Stimulated activated CD8-positive, alpha-beta memory T cell treated with anti-CD3 and anti-CD28 coated beads, Interleukin-12 subunit alpha, Interleukin-12 subunit beta, amount 100 ng/mL, for 4 hours (primary cell): ENCODE measurements around the gene MFAP2.

Source experiments
- DNase-seq: peaks from one replicate; pipeline ENCODE4 v3.0.0-alpha.2; 2020; ENCODE audit warnings: low read depth

Gene MFAP2

DNA sequence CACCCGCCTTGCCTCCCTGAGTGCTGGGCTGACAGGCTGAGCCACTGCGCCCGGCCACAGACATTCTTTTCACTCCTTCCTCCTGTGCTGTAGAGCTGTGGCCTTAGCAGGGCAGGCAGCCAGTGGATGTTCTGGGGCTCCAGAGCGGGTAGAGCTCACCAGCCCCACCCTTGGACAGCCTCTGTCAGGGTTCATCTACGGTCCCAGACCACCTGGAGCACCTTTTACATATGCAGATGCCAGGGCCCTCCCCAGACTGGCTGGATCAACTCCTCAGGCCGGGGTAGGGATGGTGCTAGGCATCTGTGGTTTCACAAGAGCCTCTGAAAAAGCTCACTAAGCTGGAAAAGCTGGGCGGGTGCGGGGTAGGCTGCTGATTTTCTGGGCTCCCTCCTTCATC lies 26.7 kb upstream of the MFAP2 start:
- no peak for DNase-seq

DNA sequence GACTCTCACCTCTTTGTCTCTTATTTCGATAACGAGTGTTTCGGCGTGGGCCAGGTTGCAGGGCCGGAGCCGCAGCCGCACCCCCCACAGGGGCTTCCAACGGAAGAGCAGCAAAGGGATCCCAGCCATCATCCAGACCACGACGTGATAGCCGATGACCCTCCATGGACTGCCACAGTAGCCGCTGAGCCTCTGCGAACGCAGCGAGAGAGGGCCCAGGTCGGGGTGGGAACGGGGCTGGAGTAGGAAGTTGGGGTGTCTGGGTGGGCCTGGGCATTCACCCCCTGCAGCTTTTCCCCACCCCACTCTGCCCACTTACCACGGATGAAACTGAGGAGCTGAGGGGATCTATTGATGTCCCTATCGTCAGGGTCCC lies 24.9 kb upstream of the MFAP2 start:
- no peak for DNase-seq

DNA sequence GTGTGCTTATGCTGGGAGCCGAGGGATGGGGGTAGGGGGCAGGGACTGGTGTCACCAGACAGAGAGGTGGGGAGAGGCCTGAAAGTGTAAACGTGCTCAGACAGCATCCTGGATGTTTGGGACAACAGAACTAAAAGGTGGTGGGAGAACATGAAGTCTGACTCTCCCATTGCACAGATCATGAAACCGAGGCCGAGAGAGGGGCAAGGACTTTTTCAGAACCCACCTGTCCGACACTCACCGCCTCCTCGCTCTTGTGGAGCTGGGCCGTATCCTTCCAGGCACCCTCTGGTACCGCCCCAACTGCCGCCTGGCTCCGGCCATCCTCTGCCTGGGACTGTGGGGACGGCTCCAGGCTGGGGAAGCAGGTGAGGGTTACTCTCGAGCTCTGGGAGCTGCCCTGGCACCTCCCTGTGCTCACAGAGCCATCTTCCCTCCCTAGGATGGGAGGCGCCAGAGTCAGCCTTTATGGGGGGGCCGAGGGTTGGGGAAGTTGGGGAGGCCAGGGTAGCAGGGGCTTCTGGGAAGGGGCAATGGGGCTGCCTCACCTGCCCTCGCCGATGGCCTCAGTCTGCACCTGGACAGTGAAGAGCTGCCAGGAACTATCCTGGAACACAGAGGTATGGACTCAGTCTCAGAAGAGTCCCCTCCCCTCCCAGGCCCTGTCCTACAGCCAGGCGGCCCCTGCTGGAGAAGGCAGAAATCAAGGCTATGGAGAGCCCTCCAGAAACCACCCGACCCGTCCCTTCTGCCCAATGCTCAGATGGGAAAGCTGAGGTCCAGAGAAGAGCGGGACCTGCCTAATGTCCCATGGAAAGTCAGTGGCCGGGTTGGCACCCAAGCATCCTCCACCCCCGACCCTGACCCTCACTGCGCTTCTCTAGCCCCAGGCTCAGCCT lies 24.3 kb upstream of the MFAP2 start:
- DNase-seq = no peak

DNA sequence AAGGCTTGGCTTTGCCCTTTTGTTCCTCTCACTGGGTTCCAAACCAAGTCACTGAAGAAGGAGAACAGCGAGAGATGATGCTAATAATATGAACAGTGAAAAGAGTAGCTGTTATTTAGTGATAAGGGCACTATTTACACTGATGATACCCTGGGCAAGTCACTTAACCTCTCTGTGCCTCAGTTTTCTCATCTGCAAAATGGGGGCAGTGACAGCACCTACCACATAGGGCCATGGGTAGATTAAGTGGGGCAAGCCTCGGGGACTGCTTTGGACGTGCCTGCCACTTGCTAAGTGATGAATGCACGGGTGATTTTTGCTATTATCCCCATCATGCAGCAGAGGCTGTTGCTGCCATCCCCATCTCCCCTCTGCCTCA lies 22.1 kb upstream of the MFAP2 start:
- no peak for DNase-seq

DNA sequence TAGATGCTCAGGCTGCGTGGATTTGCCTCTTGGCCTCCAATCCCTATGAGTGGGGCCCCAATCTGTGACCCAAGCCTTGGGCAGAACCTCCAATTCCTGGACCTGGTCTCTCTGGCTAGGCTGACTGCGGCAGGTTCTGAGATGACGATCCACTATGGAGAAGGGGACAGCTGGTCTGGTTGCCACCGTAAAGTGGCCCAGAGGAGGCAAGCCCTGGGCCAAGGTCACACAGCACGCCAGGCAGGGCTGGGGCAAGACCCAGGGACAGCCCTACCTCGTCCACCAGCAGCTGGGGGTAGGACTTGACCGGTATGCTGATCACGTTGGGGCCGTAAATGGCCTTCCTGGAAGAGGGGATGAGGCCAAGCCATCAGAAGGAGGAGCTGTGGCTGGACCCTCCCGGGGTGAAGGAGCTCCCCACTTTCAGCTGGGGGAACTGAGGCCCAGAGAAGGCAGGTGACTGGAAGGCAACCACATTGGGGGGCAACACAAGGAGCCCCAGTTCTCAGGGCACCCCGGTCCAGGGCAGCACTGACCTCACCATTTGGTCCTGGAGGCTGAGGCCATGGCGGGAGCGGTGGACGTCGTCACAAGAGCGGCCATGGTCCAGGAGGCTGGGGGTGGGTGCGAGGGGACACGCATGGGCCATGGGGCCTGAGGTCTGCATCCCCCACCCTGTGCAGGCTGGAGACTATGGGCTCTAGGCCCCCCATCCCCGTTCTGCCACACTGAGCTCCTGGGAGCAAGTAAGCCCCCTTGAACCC lies 21.5 kb upstream of the MFAP2 start:
- no peak for DNase-seq

DNA sequence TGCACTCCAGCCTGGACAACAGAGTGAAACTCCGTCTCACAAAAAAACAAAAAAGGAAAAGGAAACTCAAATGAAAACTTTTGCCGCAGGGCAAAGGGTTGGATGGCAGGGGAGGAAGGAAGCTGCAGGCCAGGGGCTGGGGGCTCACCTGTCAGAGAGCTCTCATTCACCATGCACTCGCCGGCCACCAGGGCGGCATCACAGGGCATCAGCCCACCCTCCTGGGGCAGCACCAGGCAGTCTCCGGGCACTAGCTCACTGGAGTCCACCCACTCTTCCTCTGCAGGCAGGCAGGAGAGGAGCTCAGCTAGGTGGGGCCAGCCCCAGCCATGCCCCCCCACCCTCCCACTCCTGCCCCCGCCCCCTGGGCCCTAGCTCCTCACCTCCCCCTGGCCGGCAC lies 19.4 kb upstream of the MFAP2 start:
- DNase-seq = no peak

DNA sequence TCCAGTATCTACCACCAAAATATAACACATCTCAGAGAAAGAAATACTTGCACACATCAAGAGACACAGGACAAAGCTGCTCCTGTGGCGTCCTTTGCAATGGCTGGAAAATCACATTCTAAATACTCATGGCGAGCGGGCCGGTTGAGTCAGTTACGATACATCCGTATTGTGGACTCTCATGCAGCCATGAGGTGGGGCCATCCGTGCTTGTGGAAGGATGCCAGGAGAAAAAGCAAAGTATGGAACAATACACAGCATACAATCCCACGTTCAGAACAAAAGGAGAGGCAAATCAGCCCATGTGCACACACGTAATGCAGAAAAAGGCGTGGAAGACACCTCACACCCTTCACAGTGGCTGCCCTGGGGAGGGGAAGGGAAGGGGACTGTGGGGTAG lies 18.2 kb upstream of the MFAP2 start:
- no peak for DNase-seq

DNA sequence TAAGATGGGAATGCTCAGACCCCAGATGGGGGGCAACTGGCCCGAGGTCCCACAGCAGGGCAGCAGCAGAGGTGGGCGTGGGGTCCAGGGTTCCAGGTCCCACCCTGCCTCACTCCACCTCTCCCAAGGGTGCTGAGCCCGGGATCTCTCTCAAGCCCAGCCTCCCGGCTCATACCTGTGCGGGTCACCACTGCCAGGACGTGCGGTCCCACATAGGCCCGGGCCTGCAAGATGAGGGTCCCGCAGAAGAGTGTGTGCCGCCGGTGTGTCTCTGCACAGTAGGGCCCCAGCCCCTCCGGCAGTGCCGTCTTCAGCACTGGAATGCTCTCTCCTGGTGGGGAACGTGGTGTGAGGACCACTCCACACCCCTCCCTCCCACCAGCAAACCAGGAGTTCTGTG lies 16.4 kb upstream of the MFAP2 start:
- no peak for DNase-seq

DNA sequence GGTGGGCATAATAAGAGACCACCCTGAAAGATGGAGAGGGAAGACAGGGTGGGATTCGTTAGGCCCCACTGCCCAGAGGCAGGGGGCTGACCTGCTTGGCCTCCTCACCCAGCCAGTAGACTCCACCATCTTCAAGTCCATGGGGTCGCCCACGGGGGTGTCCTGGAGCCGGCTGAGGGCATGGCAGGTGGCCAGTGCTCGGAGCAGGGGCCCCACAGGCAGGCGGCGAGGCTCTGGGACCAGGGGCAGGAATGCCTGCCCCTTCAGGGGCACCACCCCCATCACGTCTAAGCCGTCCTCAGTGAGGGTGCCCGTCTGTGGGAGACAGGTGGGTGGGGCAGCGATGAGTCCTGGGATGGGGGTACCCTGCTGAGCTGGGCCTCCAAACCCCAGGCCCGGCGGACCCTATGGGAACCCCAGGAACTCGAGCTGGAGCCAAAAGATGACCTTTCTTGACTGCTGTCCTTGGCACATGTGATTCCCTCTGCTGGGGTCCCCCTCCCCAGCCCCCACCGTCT lies 13.2 kb upstream of the MFAP2 start:
- DNase-seq = no peak

DNA sequence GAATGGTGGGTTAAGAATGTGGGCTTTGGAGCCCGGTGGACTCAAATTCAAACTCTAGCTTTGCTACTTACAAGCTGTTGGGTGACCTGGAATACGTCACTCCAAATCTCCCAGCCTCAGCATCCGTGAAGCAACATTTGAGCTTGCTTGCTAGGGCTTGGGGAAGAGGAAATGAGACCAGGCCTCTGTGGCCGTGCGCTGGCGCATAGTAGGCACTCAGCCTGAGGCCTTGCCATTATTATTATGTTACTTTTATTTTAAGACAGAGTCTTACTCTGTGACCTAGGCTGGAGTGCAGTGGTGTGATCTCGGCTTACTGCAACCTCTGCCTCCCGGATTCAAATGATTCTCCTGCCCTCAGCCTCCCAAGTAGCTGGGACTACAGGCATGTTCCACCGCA lies 12.3 kb upstream of the MFAP2 start:
- no peak for DNase-seq

DNA sequence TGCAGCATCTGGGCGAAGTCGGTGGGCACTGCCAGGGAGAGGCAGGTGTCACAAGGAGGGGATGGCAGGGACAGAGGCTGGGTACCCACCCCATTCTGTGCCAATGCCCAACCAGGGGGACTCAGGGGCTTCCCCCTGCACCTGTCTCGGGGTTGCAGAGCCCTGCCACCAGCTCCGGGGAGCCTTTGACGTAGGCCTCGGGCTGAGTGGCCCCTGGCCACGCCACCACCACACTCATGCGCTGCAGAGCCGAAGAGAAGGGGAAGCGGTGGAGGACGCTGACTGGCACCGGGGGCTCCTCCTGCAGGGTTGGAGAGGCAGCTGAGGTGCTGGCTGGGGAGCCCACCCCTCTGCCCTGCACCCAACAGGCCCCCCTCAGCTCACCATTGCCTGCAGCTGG lies 11.7 kb upstream of the MFAP2 start:
- DNase-seq = no peak

DNA sequence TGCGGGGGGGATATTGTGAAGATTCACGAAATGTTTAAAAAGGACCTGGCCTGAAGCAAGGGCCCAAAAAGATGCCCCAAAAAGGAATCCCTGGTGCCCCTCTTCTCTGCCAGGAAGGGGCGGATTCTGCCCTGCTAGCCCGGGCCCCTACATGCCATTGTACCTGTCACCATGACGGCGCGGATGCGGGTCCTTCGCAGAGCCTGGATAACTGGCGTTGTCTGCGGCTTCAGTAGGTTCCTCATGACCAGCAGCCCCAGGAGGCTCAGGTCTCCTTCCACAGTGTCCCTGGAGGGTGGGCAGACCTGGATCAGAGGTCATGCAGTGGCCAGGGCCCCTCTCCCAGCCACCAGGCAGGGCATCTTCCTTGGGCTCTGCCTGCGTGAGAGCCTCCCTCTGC lies 11.2 kb upstream of the MFAP2 start:
- no peak for DNase-seq

DNA sequence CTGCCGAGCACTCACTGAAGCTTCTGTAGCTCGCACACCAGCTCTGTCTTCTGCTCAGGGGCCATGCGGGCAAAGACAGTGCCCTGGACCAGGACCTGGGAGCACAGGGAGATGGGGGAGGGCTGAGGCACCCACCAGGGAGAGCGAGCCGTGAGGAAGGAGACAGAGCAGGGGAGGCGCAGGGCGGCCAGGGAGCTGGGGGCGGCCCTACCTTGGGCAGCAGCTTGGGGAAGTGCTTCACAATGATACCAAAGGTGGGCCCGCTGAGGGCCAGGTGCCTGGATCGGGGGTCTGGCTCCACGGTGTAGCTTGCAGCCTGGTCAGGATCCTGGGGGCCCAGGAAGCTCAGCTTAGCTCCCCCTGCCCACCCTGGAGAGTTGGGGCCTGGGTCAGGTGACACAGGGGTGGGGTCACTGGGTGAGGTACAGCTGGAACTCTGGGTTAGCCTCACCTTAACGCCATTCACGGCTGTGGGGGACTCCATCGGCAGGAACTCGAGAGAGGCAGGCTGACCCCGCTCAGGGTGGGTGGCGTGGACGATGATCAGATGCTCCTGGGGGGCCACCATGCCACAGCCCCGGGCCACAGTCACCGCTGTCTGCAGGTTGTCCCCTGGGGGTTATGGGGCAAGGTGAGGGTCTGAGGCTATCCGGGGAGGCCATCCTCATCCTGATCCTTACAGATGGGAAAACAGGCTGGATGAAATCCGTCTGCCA lies 9.4 kb upstream of the MFAP2 start:
- no peak for DNase-seq

DNA sequence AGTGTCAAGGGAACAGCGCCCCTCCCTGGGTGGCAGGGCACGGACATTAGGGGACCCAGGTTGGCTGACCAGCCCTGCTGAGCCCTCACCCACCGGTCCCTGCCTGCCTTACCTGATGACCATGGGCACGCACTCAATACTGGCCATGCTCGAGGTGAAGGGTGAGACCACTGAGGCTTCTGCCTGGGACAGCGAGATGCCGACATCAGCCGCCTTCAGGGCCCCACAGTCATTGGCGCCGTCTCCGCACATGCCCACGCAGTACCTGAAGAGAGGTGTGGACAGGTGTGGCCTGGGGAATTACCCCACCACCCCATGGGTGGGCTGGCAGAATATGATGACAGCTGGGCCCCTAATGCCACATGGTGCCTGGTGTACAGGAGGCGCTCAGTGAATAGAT lies 7.8 kb upstream of the MFAP2 start:
- DNase-seq = no peak

DNA sequence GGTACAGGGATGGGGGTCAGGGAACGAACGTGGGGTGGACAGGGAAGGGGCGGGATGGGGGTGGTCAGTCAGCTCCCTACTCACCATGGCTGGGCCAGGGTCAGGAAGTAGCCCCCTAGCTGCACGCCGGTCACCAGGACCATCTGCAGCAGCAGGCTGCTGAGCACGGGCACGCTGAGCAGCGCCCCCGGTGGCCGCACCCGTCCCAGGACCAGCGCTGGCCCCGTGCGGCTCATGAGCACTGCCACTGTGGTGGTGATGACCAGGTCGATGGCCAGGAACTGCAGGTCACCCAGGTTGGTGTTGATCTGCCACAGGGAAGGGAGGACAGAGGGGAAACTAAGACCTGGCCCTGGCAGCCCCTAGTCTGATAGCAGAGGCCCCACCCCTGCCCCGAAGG lies 6.5 kb upstream of the MFAP2 start:
- no peak for DNase-seq

DNA sequence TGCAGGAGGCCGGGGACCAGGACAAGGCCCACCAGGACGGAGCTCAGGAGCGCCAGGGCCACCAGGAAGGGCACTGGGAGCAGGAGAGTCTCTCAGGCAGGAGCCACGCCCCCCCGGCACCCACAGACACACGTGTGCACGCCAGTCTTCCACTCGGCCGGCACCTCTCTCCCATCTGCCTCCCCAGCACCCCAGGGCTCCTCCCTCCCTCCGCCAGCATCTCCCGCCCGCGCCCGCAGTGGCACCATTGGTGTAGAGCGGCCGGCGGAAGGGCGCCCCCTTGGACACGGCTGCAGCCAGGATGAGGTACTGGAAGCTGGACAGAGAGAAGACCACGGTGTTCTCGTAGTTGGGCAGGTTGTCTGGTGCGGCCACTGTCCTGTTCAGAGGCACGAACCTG lies 6.1 kb upstream of the MFAP2 start:
- DNase-seq = no peak

DNA sequence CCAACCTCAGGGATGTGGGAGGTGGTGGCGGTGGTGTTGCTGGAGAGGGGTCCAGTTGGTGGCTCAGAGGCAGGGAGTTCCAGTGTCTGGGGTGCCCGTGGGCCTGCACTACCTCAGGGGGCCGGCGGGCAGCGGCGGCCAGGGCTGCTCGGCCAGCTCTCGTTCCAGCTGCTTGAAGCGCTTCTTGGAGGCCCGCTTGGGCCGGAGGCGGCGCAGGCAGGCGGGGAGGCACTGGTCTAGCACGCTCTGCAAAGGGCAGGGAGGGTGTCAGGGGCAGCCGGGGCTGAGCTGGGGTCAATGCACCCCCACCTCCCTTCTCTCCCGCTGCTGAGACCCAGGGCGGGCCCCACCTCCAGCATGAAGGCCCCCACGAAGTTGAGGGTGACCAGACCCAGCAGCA lies 5.7 kb upstream of the MFAP2 start:
- DNase-seq = no peak

DNA sequence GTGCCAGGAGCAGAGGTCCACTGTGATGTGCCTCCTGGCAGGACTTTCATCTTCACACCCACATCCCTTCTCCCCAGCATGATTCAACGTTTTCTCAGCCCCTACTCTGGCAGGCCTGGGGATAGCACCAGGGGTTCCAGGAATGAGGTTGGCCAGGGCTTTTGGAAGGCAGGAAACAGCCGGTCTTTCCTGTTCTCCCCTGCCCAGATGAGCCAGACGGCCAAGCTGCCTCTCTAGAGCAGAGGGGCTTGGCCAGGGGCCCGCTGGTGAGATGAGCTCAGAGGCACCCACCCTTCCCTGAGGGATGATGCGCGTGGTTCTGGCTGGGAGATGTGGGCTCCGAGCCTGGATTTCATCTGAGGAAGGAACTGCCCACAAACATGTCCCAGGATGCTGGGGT lies 4.3 kb upstream of the MFAP2 start:
- DNase-seq = no peak

DNA sequence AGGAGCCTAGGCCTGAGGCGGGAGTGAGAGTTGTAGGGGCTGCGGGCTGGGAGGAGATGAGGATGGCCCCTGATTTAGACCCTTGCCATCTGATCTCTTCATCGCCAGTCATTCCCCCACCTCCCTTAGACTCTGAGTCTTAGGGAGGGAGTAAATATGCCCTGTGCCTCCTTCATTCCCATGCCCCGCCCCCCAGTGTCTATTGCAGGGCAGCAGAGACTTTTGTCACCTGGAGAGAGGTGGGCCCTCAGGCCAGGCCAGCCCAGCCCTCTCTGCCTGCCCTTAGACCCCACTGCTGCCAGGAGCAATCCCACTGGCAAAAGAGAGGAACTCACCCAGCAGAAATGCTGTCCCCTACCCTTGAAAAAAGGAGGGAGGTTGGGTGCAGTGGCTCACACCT lies 3.2 kb upstream of the MFAP2 start:
- no peak for DNase-seq

DNA sequence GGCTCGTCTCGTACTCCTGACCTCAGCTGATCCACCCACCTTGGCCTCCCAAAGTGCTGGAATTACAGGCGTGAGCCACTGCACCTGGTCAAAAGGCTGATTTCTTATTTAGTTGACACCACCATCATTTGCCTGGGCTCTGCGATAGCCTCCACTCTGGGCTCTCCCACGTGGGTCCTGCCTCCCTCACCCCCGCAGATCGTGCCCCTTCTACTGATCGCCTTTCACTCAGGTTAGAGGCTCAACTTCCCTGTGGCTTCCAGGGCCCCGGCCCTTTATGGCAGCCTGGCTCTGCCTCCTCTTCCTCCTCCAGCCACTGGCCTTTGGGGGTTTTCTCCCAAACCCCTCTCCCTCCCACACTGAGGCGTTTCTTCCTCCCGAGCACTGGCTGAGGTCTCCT lies 2.5 kb upstream of the MFAP2 start:
- no peak for DNase-seq

DNA sequence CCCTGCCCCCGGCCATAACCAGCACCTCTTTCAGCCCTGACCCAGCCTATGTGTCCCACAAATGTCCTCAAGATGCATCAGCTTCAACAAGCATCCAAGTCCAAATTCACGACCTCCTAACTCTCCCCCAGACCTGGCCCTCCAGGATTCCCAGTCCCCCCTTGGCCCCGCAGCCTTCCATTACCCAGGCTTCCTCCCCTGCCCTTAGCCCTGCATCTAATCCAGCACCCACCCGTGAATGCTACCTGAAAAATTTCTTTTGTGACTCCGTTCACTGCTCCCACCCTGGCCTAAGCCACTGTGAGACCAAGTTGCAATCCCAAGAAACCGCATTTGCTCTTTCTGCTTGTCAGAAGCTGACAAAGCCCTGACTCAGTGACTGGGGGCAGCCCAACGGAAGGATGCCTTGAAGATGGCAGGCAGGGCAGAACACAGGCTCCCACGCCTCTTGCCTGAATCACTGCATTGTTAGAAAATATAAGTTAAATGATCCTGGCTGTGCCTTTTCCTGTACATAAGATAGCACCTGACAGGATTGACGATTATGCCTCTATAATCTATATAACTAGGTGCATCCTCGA lies 939 bp upstream of the MFAP2 start:
- DNase-seq = no peak
